Calu3 (cell line): ENCODE results near the gene NTNG1. TPM values are rescaled to one million over a fixed set of nuclear protein-coding genes. Genes with fewer than 3 reads are reported as not detected.

Experiments used
- BruUV-seq: library from RNA; stranded (reverse); fragments of 400-500 nt; replicated peaks from 2 replicates; lab custom pipeline; 2021; lab: Mats Ljungman, UMichigan
- CTCF ChIA-PET: fragments of 300-600 bp; sonication (Branson Sonifier 250); formaldehyde crosslinking; loops from one replicate; lab custom pipeline; 2022; ENCODE audit warnings: antibody characterized with exemption; lab: Charles Lee
- DNase-seq: peaks from one replicate; pipeline ENCODE4 v3.0.0; 2022
- H3K27ac Mint-ChIP-seq: one replicate; pipeline ENCODE4 v1.8.0; 2022; ENCODE audit warnings: mixed read lengths; ENCODE audit not compliant: unreplicated experiment
- H3K27me3 Mint-ChIP-seq: one replicate; pipeline ENCODE4 v1.8.0; 2022; ENCODE audit warnings: mixed read lengths; ENCODE audit not compliant: unreplicated experiment
- H3K36me3 Mint-ChIP-seq: one replicate; pipeline ENCODE4 v1.8.0; 2022; ENCODE audit warnings: mild to moderate bottlenecking, moderate library complexity, mixed read lengths; ENCODE audit not compliant: insufficient read depth, unreplicated experiment
- H3K4me1 Mint-ChIP-seq: one replicate; pipeline ENCODE4 v1.8.0; 2022; ENCODE audit warnings: mild to moderate bottlenecking, low read depth, mixed read lengths; ENCODE audit not compliant: unreplicated experiment
- H3K4me3 Mint-ChIP-seq: one replicate; pipeline ENCODE4 v1.8.0; 2022; ENCODE audit warnings: mild to moderate bottlenecking, low read depth, moderate library complexity, mixed read lengths; ENCODE audit not compliant: unreplicated experiment
- H3K9me3 Mint-ChIP-seq: one replicate; pipeline ENCODE4 v1.8.0; 2022; ENCODE audit warnings: low read depth, mixed read lengths; ENCODE audit not compliant: unreplicated experiment
- CTCF ChIP-seq: fragments of 200-600 bp; IDR thresholded peaks from one replicate; pipeline ENCODE4 v1.8.0; 2022; ENCODE audit warnings: antibody characterized with exemption; ENCODE audit not compliant: unreplicated experiment
- intact Hi-C: fragments of 100-400 bp; cut with micrococcal nuclease; formaldehyde crosslinking; loops from one replicate; pipeline ENCODE4 v1.10.0; 2022; ENCODE audit not compliant: unreplicated experiment
- total RNA-seq: library from RNA; stranded (reverse); gene quantifications from 2 replicates; pipeline ENCODE4 v1.2.3, GENCODE V29; 2022

The NTNG1 gene
- total RNA-seq, 1 experiment from 2014 or later, result 2.6 TPM

GRCh38 chr1:107328087-107328486 lies 187.2 kb downstream of the NTNG1 start:
- BruUV-seq, result no TSS peak
- Mint-ChIP-seq H3K27ac (no peak overlapping the region), H3K9me3 (peaks cover 2% of the 10 kb centered on the region), H3K4me3 (no peak overlapping the region), H3K4me1 (no peaks in the 10 kb centered on the region), H3K36me3 (no peaks in the 10 kb centered on the region), H3K27me3 (no peaks in the 10 kb centered on the region)
- no peak for TF ChIP-seq CTCF
- intact Hi-C loops, result no loop called here
- CTCF ChIA-PET, result no interaction called here
- no peak for DNase-seq

GRCh38 chr1:107339775-107340174 lies 198.9 kb downstream of the NTNG1 start:
- no peaks in the 10 kb centered on the region for H3K27me3 Mint-ChIP-seq
- CTCF ChIA-PET, result no interaction called here
- H3K36me3 Mint-ChIP-seq, result no peaks in the 10 kb centered on the region
- H3K4me3 Mint-ChIP-seq, result no peak overlapping the region
- intact Hi-C loops, result no loop called here
- no peak for DNase-seq
- H3K9me3 Mint-ChIP-seq, result no peaks in the 10 kb centered on the region
- no peak overlapping the region for H3K27ac Mint-ChIP-seq
- H3K4me1 Mint-ChIP-seq, result no peaks in the 10 kb centered on the region
- no peak for TF ChIP-seq CTCF
- no TSS peak for BruUV-seq

- no TSS peak for BruUV-seq
- Mint-ChIP-seq H3K9me3 (peaks cover under 1% of the 10 kb centered on the region), H3K27me3 (no peaks in the 10 kb centered on the region), H3K4me3 (no peak overlapping the region), H3K27ac (no peak overlapping the region), H3K4me1 (no peaks in the 10 kb centered on the region), H3K36me3 (no peaks in the 10 kb centered on the region)
- DNase-seq, result no peak
- TF ChIP-seq CTCF, result no peak
- intact Hi-C loops, result no loop called here
- CTCF ChIA-PET, result no interaction called here
Observed at GRCh38 chr1:107342316-107342715, 201.5 kb downstream of the NTNG1 start.

- Mint-ChIP-seq H3K9me3 (peaks cover 3% of the 10 kb centered on the region), H3K27ac (no peak overlapping the region), H3K4me1 (no peaks in the 10 kb centered on the region), H3K4me3 (no peak overlapping the region), H3K36me3 (no peaks in the 10 kb centered on the region), H3K27me3 (no peaks in the 10 kb centered on the region)
- no peak for DNase-seq
- no peak for TF ChIP-seq CTCF
- CTCF ChIA-PET, result no interaction called here
- intact Hi-C loops, result no loop called here
- no TSS peak for BruUV-seq
Observed at GRCh38 chr1:107342768-107343167, 201.9 kb downstream of the NTNG1 start.
